Activated T-cell treated with anti-CD3 and anti-CD28 coated beads, Interleukin-2, amount 50 U/mL, for 4 hours (primary cell): ENCODE measurements around the gene PCBP3. TPM values are rescaled to one million over a fixed set of nuclear protein-coding genes. Genes with fewer than 3 reads are reported as not detected.
"Not testable (repeated sequence)": the region's sequence is repeated elsewhere in the genome, so short reads cannot be mapped to it uniquely, and the experiment has no call there.

ENCODE experiments used
- ATAC-seq, 2 donors: fragments of 200-7000 bp; cut with Tn5 transposase; one replicate each; pipeline ENCODE4 v1.10.0; 2021
- DNase-seq: peaks from one replicate; pipeline ENCODE4 v3.0.0-alpha.2; 2020
- H3K27me3 Mint-ChIP-seq: one replicate; pipeline ENCODE4 v1.8.0; 2021; ENCODE audit warnings: low read depth, mixed read lengths
- H3K36me3 Mint-ChIP-seq: one replicate; pipeline ENCODE4 v1.8.0; 2022; ENCODE audit warnings: mixed read lengths; ENCODE audit not compliant: insufficient read depth
- H3K4me1 Mint-ChIP-seq: one replicate; pipeline ENCODE4 v1.8.0; 2021; ENCODE audit warnings: low read depth, mixed read lengths
- H3K4me3 Mint-ChIP-seq: one replicate; pipeline ENCODE4 v1.8.0; 2021; ENCODE audit warnings: mild to moderate bottlenecking, moderate library complexity, mixed read lengths
- H3K9me3 Mint-ChIP-seq: one replicate; pipeline ENCODE4 v1.8.0; 2021; ENCODE audit warnings: mixed read lengths
- total RNA-seq, 3 donors: library from RNA; stranded (reverse); gene quantifications; one replicate each; pipeline ENCODE4 v1.2.1, GENCODE V29; 2021

The PCBP3 gene
- total RNA-seq, 3 donors from 2014 or later: 2.7 to 5.7 (median 4.8) TPM

GRCh38 chr21:45829668-45830067 lies 186.1 kb downstream of the PCBP3 start:
- Mint-ChIP-seq H3K9me3 (no peaks in the 10 kb centered on the region), H3K27me3 (peaks cover 4% of the 10 kb centered on the region), H3K4me3 (no peak overlapping the region), H3K36me3 (no peaks in the 10 kb centered on the region), H3K4me1 (peaks cover 10% of the 10 kb centered on the region)
- no peak for DNase-seq
- ATAC-seq: no peak

GRCh38 chr21:45830221-45830640 lies 186.7 kb downstream of the PCBP3 start:
- no peak for ATAC-seq
- Mint-ChIP-seq H3K27me3 (peaks cover 4% of the 10 kb centered on the region), H3K36me3 (no peaks in the 10 kb centered on the region), H3K4me1 (peaks cover 10% of the 10 kb centered on the region), H3K4me3 (no peak overlapping the region), H3K9me3 (no peaks in the 10 kb centered on the region)
- no peak for DNase-seq

- Mint-ChIP-seq H3K4me1 (peaks cover 10% of the 10 kb centered on the region), H3K36me3 (no peaks in the 10 kb centered on the region), H3K9me3 (no peaks in the 10 kb centered on the region), H3K27me3 (no peaks in the 10 kb centered on the region), H3K4me3 (no peak overlapping the region)
- DNase-seq (no peak), ATAC-seq (no peak)
Measured at GRCh38 chr21:45830720-45831366, 187.3 kb downstream of the PCBP3 start.

- Mint-ChIP-seq H3K4me3 (no peak overlapping the region), H3K4me1 (peaks cover 8% of the 10 kb centered on the region), H3K27me3 (no peaks in the 10 kb centered on the region), H3K9me3 (no peaks in the 10 kb centered on the region), H3K36me3 (no peaks in the 10 kb centered on the region)
- no peak for ATAC-seq
- DNase-seq: no peak
Measured at GRCh38 chr21:45831991-45832740, 188.6 kb downstream of the PCBP3 start.

GRCh38 chr21:45832741-45833235 lies 189.3 kb downstream of the PCBP3 start:
- H3K27me3 Mint-ChIP-seq, ATAC-seq, H3K4me3 Mint-ChIP-seq, DNase-seq, H3K4me1 Mint-ChIP-seq, H3K9me3 Mint-ChIP-seq, H3K36me3 Mint-ChIP-seq: not testable (repeated sequence)

- no peak for ATAC-seq
- Mint-ChIP-seq H3K4me3 (no peak overlapping the region), H3K9me3 (no peaks in the 10 kb centered on the region)
Measured at GRCh38 chr21:45833414-45833813, 189.9 kb downstream of the PCBP3 start.

GRCh38 chr21:45834026-45834715 lies 190.6 kb downstream of the PCBP3 start:
- Mint-ChIP-seq H3K4me3 (no peak overlapping the region), H3K4me1 (no peaks in the 10 kb centered on the region), H3K27me3 (no peaks in the 10 kb centered on the region), H3K36me3 (no peaks in the 10 kb centered on the region), H3K9me3 (no peaks in the 10 kb centered on the region)
- DNase-seq (no peak), ATAC-seq (no peak)

More at GRCh38 chr21:45833414-45833813, 189.9 kb downstream of the PCBP3 start:
- no peaks in the 10 kb centered on the region for H3K36me3 Mint-ChIP-seq
- no peaks in the 10 kb centered on the region for H3K27me3 Mint-ChIP-seq
- no peaks in the 10 kb centered on the region for H3K4me1 Mint-ChIP-seq
- no peak for DNase-seq

- Mint-ChIP-seq H3K4me3 (no peak overlapping the region), H3K27me3 (no peaks in the 10 kb centered on the region), H3K4me1 (no peaks in the 10 kb centered on the region), H3K36me3 (no peaks in the 10 kb centered on the region), H3K9me3 (no peaks in the 10 kb centered on the region)
- DNase-seq (no peak), ATAC-seq (no peak)
Measured at GRCh38 chr21:45834821-45835293, 191.3 kb downstream of the PCBP3 start.

- no peaks in the 10 kb centered on the region for H3K36me3 Mint-ChIP-seq
- no peaks in the 10 kb centered on the region for H3K27me3 Mint-ChIP-seq
- no peaks in the 10 kb centered on the region for H3K9me3 Mint-ChIP-seq
- H3K4me1 Mint-ChIP-seq: no peaks in the 10 kb centered on the region
- DNase-seq (no peak), ATAC-seq (no peak)
- no peak overlapping the region for H3K4me3 Mint-ChIP-seq
Measured at GRCh38 chr21:45835301-45836267, 192.1 kb downstream of the PCBP3 start.

GRCh38 chr21:45836268-45836655 lies 192.7 kb downstream of the PCBP3 start:
- DNase-seq (no peak), ATAC-seq (no peak)
- Mint-ChIP-seq H3K9me3 (peaks cover 3% of the 10 kb centered on the region), H3K4me3 (no peak overlapping the region), H3K4me1 (no peaks in the 10 kb centered on the region), H3K27me3 (no peaks in the 10 kb centered on the region), H3K36me3 (peaks cover 2% of the 10 kb centered on the region)

GRCh38 chr21:45836694-45837670 lies 193.5 kb downstream of the PCBP3 start:
- H3K4me3 Mint-ChIP-seq: no peak overlapping the region
- peaks cover 6% of the 10 kb centered on the region for H3K9me3 Mint-ChIP-seq
- DNase-seq (no peak), ATAC-seq (no peak)
- no peaks in the 10 kb centered on the region for H3K27me3 Mint-ChIP-seq
- peaks cover 2% of the 10 kb centered on the region for H3K36me3 Mint-ChIP-seq
- no peaks in the 10 kb centered on the region for H3K4me1 Mint-ChIP-seq

- Mint-ChIP-seq H3K9me3 (peaks cover 6% of the 10 kb centered on the region), H3K36me3 (peaks cover 2% of the 10 kb centered on the region), H3K27me3 (no peaks in the 10 kb centered on the region), H3K4me1 (no peaks in the 10 kb centered on the region), H3K4me3 (no peak overlapping the region)
- ATAC-seq (no peak), DNase-seq (no peak)
Measured at GRCh38 chr21:45837936-45838335, 194.4 kb downstream of the PCBP3 start.

- peaks cover 6% of the 10 kb centered on the region for H3K9me3 Mint-ChIP-seq
- H3K4me3 Mint-ChIP-seq: no peak overlapping the region
- H3K27me3 Mint-ChIP-seq: no peaks in the 10 kb centered on the region
- no peak for DNase-seq
- no peaks in the 10 kb centered on the region for H3K4me1 Mint-ChIP-seq
- ATAC-seq: no peak
- H3K36me3 Mint-ChIP-seq: peaks cover 2% of the 10 kb centered on the region
Measured at GRCh38 chr21:45838634-45839033, 195.1 kb downstream of the PCBP3 start.
